ENCODE results near the gene NXPH1. TPM values are rescaled to one million over a fixed set of nuclear protein-coding genes. Genes with fewer than 3 reads are reported as not detected.

NXPH1 gene
- total RNA-seq, 1 donor from 2014 or later = 0.32 TPM

DNA sequence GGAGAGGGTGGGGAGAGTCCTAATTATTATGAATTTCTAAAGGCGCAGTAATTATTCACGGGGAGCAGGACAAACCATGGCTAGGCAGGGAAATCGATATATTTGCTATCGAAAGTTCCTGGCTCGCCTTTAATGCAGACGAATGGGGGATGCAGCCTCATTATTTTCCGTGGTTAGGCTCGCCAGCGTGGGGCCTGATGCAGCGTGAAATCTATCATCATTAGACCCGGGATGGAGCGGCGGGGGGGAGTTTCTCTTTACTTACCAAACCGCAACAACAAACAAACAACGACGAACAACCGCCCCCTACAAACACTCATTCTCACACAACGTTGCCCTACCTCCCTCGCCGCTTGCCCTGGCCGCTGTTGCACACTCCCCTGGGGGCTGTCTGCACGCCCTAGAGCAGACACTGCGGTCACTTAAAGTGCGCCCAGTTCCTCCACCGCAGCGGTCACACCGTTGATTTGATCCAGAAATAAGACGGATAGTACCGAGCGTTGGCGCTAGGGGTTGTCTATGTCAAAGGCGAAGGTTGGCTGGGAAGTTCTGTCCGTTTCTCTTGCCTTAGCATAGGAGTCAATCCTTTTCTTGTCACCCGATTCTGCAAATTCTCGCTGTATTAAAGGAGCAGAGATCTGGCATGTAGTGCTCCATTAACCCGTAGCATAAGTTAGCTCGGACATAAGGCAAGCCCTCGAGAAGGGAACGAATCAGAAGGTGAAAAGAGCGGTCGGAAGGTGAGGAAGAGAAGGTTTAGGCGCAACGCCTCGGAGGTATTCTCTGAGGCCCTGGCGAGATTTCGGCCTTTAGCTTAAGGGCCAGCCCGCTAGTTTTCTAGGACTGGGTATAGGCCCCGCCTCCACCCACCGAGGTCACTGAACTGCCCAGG, 10.4 kb downstream of the NXPH1 start:
- intact Hi-C loops (cut with DNase I) = no loop called here
- Histone ChIP-seq H3K4me1 (no peaks in the 10 kb centered on the region), H3K27me3 (peaks cover 10% of the 10 kb centered on the region), H3K36me3 (no peaks in the 10 kb centered on the region), H3K27ac (no peak overlapping the region), H3K9me3 (peaks cover 0 to 5% of the 10 kb centered on the region in 2 donors), H3K4me3 (no peak overlapping the region)
- TF ChIP-seq, protein P1, sequence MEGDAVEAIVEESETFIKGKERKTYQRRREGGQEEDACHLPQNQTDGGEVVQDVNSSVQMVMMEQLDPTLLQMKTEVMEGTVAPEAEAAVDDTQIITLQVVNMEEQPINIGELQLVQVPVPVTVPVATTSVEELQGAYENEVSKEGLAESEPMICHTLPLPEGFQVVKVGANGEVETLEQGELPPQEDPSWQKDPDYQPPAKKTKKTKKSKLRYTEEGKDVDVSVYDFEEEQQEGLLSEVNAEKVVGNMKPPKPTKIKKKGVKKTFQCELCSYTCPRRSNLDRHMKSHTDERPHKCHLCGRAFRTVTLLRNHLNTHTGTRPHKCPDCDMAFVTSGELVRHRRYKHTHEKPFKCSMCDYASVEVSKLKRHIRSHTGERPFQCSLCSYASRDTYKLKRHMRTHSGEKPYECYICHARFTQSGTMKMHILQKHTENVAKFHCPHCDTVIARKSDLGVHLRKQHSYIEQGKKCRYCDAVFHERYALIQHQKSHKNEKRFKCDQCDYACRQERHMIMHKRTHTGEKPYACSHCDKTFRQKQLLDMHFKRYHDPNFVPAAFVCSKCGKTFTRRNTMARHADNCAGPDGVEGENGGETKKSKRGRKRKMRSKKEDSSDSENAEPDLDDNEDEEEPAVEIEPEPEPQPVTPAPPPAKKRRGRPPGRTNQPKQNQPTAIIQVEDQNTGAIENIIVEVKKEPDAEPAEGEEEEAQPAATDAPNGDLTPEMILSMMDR (IDR thresholded peaks at IDR 0.05) = no peak
- no peak for DNase-seq (ENCODE audit: low spot score in 2 of 2)

DNA sequence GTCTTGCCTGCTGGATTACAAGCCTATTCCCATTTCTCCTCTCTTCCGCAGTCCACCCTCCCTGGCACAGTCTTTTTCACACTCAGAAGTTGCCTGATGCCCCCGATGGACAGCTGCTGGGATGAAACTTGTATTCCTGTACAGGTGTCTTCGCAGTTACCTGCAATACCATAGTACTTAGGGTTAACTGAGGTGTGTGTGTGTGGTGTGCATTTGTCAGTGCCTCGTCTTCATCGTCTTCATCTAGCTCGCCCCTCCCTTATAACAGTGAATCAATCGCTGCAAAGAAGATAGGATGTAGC, 11.0 kb downstream of the NXPH1 start:
- no peak for DNase-seq (ENCODE audit: low spot score in 2 of 2)
- intact Hi-C loops (cut with DNase I) = no loop called here
- H3K27me3 ChIP-seq = peaks cover 10% of the 10 kb centered on the region
- H3K4me1 ChIP-seq = no peaks in the 10 kb centered on the region
- H3K36me3 ChIP-seq = no peaks in the 10 kb centered on the region
- H3K4me3 ChIP-seq = no peak overlapping the region
- no peak overlapping the region for H3K27ac ChIP-seq
- H3K9me3 ChIP-seq = peaks cover 0 to 5% of the 10 kb centered on the region in 2 donors
- TF ChIP-seq, protein P1 (IDR thresholded peaks at IDR 0.05) = no peak

DNA sequence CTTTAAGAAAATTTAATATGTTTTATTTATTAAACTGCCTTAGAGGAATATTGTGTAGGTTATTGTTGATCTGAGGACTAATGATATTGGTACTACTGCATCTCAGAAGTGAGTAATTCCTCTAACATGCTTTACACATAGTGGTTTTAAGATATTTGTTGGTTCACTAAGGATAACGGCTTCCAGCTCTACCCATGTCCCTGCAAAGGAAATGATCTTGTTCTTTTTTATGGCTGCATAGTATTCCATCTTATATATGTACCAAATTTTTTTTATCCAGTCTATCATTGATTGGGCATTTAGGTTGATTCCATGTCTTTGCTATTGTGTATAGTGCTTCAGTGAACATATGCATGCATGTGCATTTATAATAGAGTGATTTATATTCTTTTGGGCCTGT, 20.1 kb downstream of the NXPH1 start:
- DNase-seq (ENCODE audit: low spot score in 2 of 2) = no peak
- TF ChIP-seq, protein P1 (IDR thresholded peaks at IDR 0.05) = no peak
- H3K36me3 ChIP-seq = no peaks in the 10 kb centered on the region
- intact Hi-C loops (cut with DNase I) = no loop called here
- H3K27me3 ChIP-seq = no peaks in the 10 kb centered on the region
- no peak overlapping the region for H3K4me3 ChIP-seq
- no peaks in the 10 kb centered on the region for H3K9me3 ChIP-seq
- no peak overlapping the region for H3K27ac ChIP-seq
- no peaks in the 10 kb centered on the region for H3K4me1 ChIP-seq

DNA sequence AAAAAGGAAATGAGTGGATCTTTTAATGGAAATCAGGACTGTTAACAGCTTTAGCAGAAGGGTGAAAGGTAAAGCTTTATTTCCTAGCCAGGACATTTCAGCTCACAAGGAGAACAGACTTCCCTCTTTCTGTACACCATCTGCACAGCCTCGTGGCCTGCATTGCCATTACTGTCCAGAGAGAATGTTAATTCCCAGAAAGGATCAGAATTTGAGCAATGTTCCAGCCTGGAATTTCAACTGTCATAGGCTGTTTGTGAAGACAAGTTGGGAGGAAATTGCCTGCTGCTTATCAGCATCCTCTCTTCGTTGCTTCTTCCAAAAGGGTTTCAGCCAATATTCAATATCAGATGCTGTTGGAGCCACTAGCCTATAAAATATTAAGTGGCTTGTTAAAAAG, 22.0 kb downstream of the NXPH1 start:
- Histone ChIP-seq H3K4me1 (no peaks in the 10 kb centered on the region), H3K27me3 (no peaks in the 10 kb centered on the region), H3K9me3 (no peaks in the 10 kb centered on the region), H3K36me3 (no peaks in the 10 kb centered on the region), H3K4me3 (no peak overlapping the region), H3K27ac (no peak overlapping the region)
- TF ChIP-seq, protein P1 (IDR thresholded peaks at IDR 0.05) = no peak
- no peak for DNase-seq (ENCODE audit: low spot score in 2 of 2)
- intact Hi-C loops (cut with DNase I) = no loop called here

- Histone ChIP-seq H3K9me3 (no peaks in the 10 kb centered on the region), H3K36me3 (no peaks in the 10 kb centered on the region), H3K4me1 (no peaks in the 10 kb centered on the region), H3K27ac (no peak overlapping the region), H3K27me3 (no peaks in the 10 kb centered on the region), H3K4me3 (no peak overlapping the region)
- intact Hi-C loops (cut with DNase I) = no loop called here
- TF ChIP-seq, protein P1 (IDR thresholded peaks at IDR 0.05) = no peak
- DNase-seq (ENCODE audit: low spot score in 2 of 2) = no peak
Measured at GRCh38 chr7:8462309-8462708, 28.9 kb downstream of the NXPH1 start.

Data from ascending aorta (tissue), 2 donors.